Measurements from ENCODE around the gene LUC7L3.

LUC7L3 gene, protein sequence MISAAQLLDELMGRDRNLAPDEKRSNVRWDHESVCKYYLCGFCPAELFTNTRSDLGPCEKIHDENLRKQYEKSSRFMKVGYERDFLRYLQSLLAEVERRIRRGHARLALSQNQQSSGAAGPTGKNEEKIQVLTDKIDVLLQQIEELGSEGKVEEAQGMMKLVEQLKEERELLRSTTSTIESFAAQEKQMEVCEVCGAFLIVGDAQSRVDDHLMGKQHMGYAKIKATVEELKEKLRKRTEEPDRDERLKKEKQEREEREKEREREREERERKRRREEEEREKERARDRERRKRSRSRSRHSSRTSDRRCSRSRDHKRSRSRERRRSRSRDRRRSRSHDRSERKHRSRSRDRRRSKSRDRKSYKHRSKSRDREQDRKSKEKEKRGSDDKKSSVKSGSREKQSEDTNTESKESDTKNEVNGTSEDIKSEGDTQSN
- 93.2 to 148 (median 114) reads per million in 3 donors for total RNA-seq

DNA sequence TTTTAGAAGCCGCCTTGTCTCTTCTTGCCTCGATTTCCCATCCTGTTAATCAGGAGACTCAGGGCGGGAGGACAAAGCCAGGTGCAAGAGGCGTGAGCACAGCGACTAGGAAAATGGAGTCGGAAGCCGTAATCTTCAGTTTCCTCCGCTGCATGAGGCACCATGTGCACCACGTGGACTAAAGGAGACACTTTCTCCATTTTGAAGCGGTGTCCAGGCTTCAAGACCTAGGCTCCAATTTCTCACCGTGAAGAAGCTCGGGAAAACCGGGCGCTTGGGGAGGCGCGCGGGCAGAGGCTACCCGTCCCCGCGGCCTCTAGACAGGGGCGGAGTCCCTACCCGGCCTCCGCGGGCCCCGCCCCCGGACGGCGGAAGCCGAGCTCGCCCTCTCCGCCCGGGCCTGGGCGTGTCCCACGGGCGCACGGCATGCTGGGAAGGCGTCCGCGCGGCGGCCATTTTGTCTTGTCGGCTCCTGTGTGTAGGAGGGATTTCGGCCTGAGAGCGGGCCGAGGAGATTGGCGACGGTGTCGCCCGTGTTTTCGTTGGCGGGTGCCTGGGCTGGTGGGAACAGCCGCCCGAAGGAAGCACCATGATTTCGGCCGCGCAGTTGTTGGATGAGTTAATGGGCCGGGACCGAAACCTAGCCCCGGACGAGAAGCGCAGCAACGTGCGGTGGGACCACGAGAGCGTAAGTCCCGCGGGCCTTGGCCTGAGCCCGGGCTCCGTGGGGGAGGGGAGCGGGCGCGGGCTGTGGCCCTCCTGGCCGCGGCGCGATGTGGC lies at the start of gene LUC7L3:
TSS of gene LUC7L3 (plus strand) at position 460 of the 780 bp plus-strand sequence. CDS start at position 590, 130 bp downstream.
- Histone ChIP-seq H3K27me3 (replicated peaks; ENCODE audit: control insufficient read depth, insufficient read depth, low read length, poor library complexity, severe bottlenecking) (no peaks in the 10 kb centered on the region), H3K9me3 (ENCODE audit: control insufficient read depth, low read length) (no peaks in the 10 kb centered on the region), H3K27ac (ENCODE audit: insufficient read depth, low read length, poor library complexity, severe bottlenecking) (peak within 1 kb of the TSS; percentile 95), H3K36me3 (ENCODE audit: control insufficient read depth, insufficient read depth, low read length) (no peaks in the 10 kb centered on the region), H3K4me3 (ENCODE audit: insufficient read depth, low read depth, low read length, poor library complexity, severe bottlenecking) (peak within 1 kb of the TSS; percentile 95), H3K4me1 (ENCODE audit: control insufficient read depth, insufficient read depth, low read length, poor library complexity, severe bottlenecking) (peaks cover 17% of the 10 kb centered on the region)
- DNase-seq, result peak; percentile 79 to 89 (median 88)

GRCh38 chr17:50672071-50672470 lies 47.3 kb upstream of the LUC7L3 start:
- Histone ChIP-seq H3K27ac (ENCODE audit: insufficient read depth, low read length, poor library complexity, severe bottlenecking) (no peak overlapping the region), H3K36me3 (ENCODE audit: control insufficient read depth, insufficient read depth, low read length) (no peaks in the 10 kb centered on the region), H3K9me3 (ENCODE audit: control insufficient read depth, low read length) (no peaks in the 10 kb centered on the region), H3K4me1 (ENCODE audit: control insufficient read depth, insufficient read depth, low read length, poor library complexity, severe bottlenecking) (no peaks in the 10 kb centered on the region), H3K27me3 (replicated peaks; ENCODE audit: control insufficient read depth, insufficient read depth, low read length, poor library complexity, severe bottlenecking) (no peaks in the 10 kb centered on the region), H3K4me3 (ENCODE audit: insufficient read depth, low read depth, low read length, poor library complexity, severe bottlenecking) (no peak overlapping the region)
- no peak for DNase-seq

- no peaks in the 10 kb centered on the region for H3K27me3 ChIP-seq (replicated peaks; ENCODE audit: control insufficient read depth, insufficient read depth, low read length, poor library complexity, severe bottlenecking)
- no peaks in the 10 kb centered on the region for H3K36me3 ChIP-seq (ENCODE audit: control insufficient read depth, insufficient read depth, low read length)
- no peak overlapping the region for H3K4me3 ChIP-seq (ENCODE audit: insufficient read depth, low read depth, low read length, poor library complexity, severe bottlenecking)
- no peaks in the 10 kb centered on the region for H3K9me3 ChIP-seq (ENCODE audit: control insufficient read depth, low read length)
- no peak for DNase-seq
- no peaks in the 10 kb centered on the region for H3K4me1 ChIP-seq (ENCODE audit: control insufficient read depth, insufficient read depth, low read length, poor library complexity, severe bottlenecking)
- H3K27ac ChIP-seq (ENCODE audit: insufficient read depth, low read length, poor library complexity, severe bottlenecking), result no peak overlapping the region
These were observed 46.4 kb upstream of the LUC7L3 start for GRCh38 chr17:50672831-50673551.

DNA sequence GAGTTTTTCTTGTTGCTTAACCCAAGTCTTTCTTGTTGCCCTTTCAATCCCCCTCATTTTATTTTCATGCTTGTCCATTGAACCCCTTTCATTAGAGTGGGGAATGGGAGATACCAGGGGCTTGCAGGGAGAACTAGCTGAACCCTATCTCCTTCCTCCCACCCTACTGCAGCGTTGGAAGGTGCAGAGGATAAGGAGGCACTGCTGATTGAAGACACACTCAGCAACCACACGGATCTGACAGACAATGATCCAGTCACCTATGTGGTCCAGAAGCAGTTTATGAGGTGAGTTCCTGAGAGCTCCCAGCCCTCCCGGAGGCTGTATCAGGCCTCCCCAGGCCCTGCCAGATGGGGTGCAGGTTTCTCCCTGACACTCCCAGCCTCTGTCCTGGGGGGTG lies 44.2 kb upstream of the LUC7L3 start:
- H3K9me3 ChIP-seq (ENCODE audit: control insufficient read depth, low read length), result no peaks in the 10 kb centered on the region
- no peaks in the 10 kb centered on the region for H3K36me3 ChIP-seq (ENCODE audit: control insufficient read depth, insufficient read depth, low read length)
- H3K4me1 ChIP-seq (ENCODE audit: control insufficient read depth, insufficient read depth, low read length, poor library complexity, severe bottlenecking), result no peaks in the 10 kb centered on the region
- DNase-seq, result no peak
- no peak overlapping the region for H3K4me3 ChIP-seq (ENCODE audit: insufficient read depth, low read depth, low read length, poor library complexity, severe bottlenecking)
- no peaks in the 10 kb centered on the region for H3K27me3 ChIP-seq (replicated peaks; ENCODE audit: control insufficient read depth, insufficient read depth, low read length, poor library complexity, severe bottlenecking)
- H3K27ac ChIP-seq (ENCODE audit: insufficient read depth, low read length, poor library complexity, severe bottlenecking), result no peak overlapping the region

DNA sequence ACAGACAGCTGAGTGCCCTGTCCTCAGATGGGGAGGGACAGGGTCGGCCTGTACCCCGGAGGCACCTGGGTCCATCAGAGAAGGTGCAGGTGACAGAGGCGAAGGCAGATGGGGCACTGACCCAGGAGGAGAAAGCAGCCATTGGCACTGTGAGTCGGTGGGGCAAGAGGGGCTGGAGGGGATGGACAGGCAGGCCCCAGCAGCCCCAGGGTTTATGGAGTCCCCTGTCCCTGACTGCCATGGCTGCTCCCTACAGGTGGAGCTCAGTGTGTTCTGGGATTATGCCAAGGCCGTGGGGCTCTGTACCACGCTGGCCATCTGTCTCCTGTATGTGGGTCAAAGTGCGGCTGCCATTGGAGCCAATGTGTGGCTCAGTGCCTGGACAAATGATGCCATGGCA lies 43.8 kb upstream of the LUC7L3 start:
- H3K9me3 ChIP-seq (ENCODE audit: control insufficient read depth, low read length), result no peaks in the 10 kb centered on the region
- H3K4me3 ChIP-seq (ENCODE audit: insufficient read depth, low read depth, low read length, poor library complexity, severe bottlenecking), result no peak overlapping the region
- H3K27ac ChIP-seq (ENCODE audit: insufficient read depth, low read length, poor library complexity, severe bottlenecking), result no peak overlapping the region
- H3K36me3 ChIP-seq (ENCODE audit: control insufficient read depth, insufficient read depth, low read length), result no peaks in the 10 kb centered on the region
- no peaks in the 10 kb centered on the region for H3K4me1 ChIP-seq (ENCODE audit: control insufficient read depth, insufficient read depth, low read length, poor library complexity, severe bottlenecking)
- H3K27me3 ChIP-seq (replicated peaks; ENCODE audit: control insufficient read depth, insufficient read depth, low read length, poor library complexity, severe bottlenecking), result no peaks in the 10 kb centered on the region
- DNase-seq, result no peak

DNA sequence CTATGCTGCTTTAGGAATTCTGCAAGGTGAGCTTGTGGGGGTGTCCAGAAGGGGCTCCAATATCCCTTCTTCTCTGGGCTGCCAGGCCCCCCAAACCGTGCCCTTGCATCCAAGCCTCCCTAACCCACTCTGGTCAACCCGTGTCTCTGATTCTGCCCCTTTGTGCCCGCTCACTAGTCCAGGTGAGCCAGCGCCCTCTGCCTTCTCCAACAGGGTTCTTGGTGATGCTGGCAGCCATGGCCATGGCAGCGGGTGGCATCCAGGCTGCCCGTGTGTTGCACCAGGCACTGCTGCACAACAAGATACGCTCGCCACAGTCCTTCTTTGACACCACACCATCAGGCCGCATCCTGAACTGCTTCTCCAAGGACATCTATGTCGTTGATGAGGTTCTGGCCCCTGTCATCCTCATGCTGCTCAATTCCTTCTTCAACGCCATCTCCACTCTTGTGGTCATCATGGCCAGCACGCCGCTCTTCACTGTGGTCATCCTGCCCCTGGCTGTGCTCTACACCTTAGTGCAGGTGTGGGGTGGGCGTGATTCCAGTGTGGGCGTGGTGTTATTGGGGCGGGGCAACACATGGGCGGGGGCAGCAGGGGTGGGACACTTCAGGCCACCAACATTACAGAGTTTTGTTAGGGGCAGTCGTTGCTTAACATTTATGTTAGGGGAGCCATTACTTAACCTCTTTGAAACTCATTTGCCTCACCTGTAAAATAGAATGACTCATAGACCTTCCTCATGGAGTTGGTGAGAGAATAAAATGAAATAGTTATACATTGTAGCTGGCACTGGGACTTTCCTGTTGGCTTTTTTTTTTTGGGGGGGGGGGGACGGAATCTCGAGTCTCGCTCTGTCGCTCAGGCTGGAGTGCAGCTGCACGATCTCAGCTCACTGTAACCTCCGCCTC lies 43.1 kb upstream of the LUC7L3 start:
- H3K9me3 ChIP-seq (ENCODE audit: control insufficient read depth, low read length), result no peaks in the 10 kb centered on the region
- DNase-seq, result no peak
- H3K27me3 ChIP-seq (replicated peaks; ENCODE audit: control insufficient read depth, insufficient read depth, low read length, poor library complexity, severe bottlenecking), result no peaks in the 10 kb centered on the region
- H3K4me3 ChIP-seq (ENCODE audit: insufficient read depth, low read depth, low read length, poor library complexity, severe bottlenecking), result no peak overlapping the region
- H3K27ac ChIP-seq (ENCODE audit: insufficient read depth, low read length, poor library complexity, severe bottlenecking), result no peak overlapping the region
- H3K4me1 ChIP-seq (ENCODE audit: control insufficient read depth, insufficient read depth, low read length, poor library complexity, severe bottlenecking), result no peaks in the 10 kb centered on the region
- no peaks in the 10 kb centered on the region for H3K36me3 ChIP-seq (ENCODE audit: control insufficient read depth, insufficient read depth, low read length)

GRCh38 chr17:50677851-50678375 lies 41.5 kb upstream of the LUC7L3 start:
- no peaks in the 10 kb centered on the region for H3K36me3 ChIP-seq (ENCODE audit: control insufficient read depth, insufficient read depth, low read length)
- H3K27ac ChIP-seq (ENCODE audit: insufficient read depth, low read length, poor library complexity, severe bottlenecking), result no peak overlapping the region
- no peaks in the 10 kb centered on the region for H3K9me3 ChIP-seq (ENCODE audit: control insufficient read depth, low read length)
- no peaks in the 10 kb centered on the region for H3K27me3 ChIP-seq (replicated peaks; ENCODE audit: control insufficient read depth, insufficient read depth, low read length, poor library complexity, severe bottlenecking)
- no peak for DNase-seq
- no peaks in the 10 kb centered on the region for H3K4me1 ChIP-seq (ENCODE audit: control insufficient read depth, insufficient read depth, low read length, poor library complexity, severe bottlenecking)
- H3K4me3 ChIP-seq (ENCODE audit: insufficient read depth, low read depth, low read length, poor library complexity, severe bottlenecking), result no peak overlapping the region

GRCh38 chr17:50679008-50679544 lies 40.3 kb upstream of the LUC7L3 start:
- H3K4me3 ChIP-seq (ENCODE audit: insufficient read depth, low read depth, low read length, poor library complexity, severe bottlenecking), result no peak overlapping the region
- no peaks in the 10 kb centered on the region for H3K9me3 ChIP-seq (ENCODE audit: control insufficient read depth, low read length)
- H3K4me1 ChIP-seq (ENCODE audit: control insufficient read depth, insufficient read depth, low read length, poor library complexity, severe bottlenecking), result no peaks in the 10 kb centered on the region
- H3K27me3 ChIP-seq (replicated peaks; ENCODE audit: control insufficient read depth, insufficient read depth, low read length, poor library complexity, severe bottlenecking), result no peaks in the 10 kb centered on the region
- H3K36me3 ChIP-seq (ENCODE audit: control insufficient read depth, insufficient read depth, low read length), result no peaks in the 10 kb centered on the region
- no peak for DNase-seq
- H3K27ac ChIP-seq (ENCODE audit: insufficient read depth, low read length, poor library complexity, severe bottlenecking), result no peak overlapping the region

DNA sequence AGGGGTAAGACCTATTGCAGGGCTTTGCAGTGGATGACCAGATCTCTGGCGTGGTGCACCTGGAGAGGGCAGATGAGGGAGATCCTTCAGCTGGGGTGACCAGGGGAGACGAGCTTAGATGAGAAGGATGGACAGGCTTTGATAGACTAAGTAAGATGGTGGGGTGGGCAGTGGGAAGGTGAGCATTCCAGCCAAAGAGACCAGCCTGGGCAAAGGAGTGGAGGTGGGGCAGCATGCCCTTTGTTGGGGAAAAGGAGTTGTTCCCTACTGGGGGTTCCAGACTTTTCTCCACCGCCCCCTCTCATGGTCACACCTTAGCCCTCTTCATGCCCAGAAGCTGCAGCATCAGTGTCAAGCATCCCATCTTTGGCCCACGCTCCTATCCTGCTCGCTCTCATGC lies 39.3 kb upstream of the LUC7L3 start:
- H3K9me3 ChIP-seq (ENCODE audit: control insufficient read depth, low read length), result no peaks in the 10 kb centered on the region
- no peak overlapping the region for H3K4me3 ChIP-seq (ENCODE audit: insufficient read depth, low read depth, low read length, poor library complexity, severe bottlenecking)
- no peak overlapping the region for H3K27ac ChIP-seq (ENCODE audit: insufficient read depth, low read length, poor library complexity, severe bottlenecking)
- H3K4me1 ChIP-seq (ENCODE audit: control insufficient read depth, insufficient read depth, low read length, poor library complexity, severe bottlenecking), result no peaks in the 10 kb centered on the region
- no peaks in the 10 kb centered on the region for H3K36me3 ChIP-seq (ENCODE audit: control insufficient read depth, insufficient read depth, low read length)
- H3K27me3 ChIP-seq (replicated peaks; ENCODE audit: control insufficient read depth, insufficient read depth, low read length, poor library complexity, severe bottlenecking), result no peaks in the 10 kb centered on the region
- DNase-seq, result no peak

Measured in effector memory CD4-positive, alpha-beta T cell (primary cell).